Left ventricle myocardium inferior (tissue), 1 donor: Measurements from ENCODE around the gene ISCA2. TPM values are rescaled to one million over a fixed set of nuclear protein-coding genes. Genes with fewer than 3 reads are reported as not detected.
"Not testable (repeated sequence)": the region's sequence is repeated elsewhere in the genome, so short reads cannot be mapped to it uniquely, and the experiment has no call there.

Experiments
- DNase-seq: peaks from one replicate; pipeline ENCODE4 v3.0.0-alpha.2; 2020
- H3K27ac ChIP-seq: fragments of 200-600 bp; replicated peaks from 2 replicates; pipeline ENCODE4 v1.8.0; 2021
- H3K27me3 ChIP-seq: fragments of 200-600 bp; 2 replicates; pipeline ENCODE4 v1.8.0; 2021; ENCODE audit warnings: low read depth
- H3K36me3 ChIP-seq: fragments of 200-600 bp; 2 replicates; pipeline ENCODE4 v1.8.0; 2021
- H3K4me1 ChIP-seq: fragments of 200-600 bp; 2 replicates; pipeline ENCODE4 v1.8.0; 2021
- H3K4me3 ChIP-seq: fragments of 200-600 bp; 2 replicates; pipeline ENCODE4 v1.8.0; 2021; ENCODE audit warnings: mild to moderate bottlenecking, moderate library complexity
- H3K9me3 ChIP-seq: fragments of 200-600 bp; replicated peaks from 2 replicates; pipeline ENCODE4 v1.8.0; 2021
- CTCF ChIP-seq: fragments of 200-600 bp; IDR thresholded peaks from 2 replicates; pipeline ENCODE4 v1.8.0; 2021; ENCODE audit warnings: antibody characterized with exemption, mild to moderate bottlenecking, borderline replicate concordance
- intact Hi-C: fragments of 100-400 bp; cut with micrococcal nuclease; formaldehyde crosslinking; loops from one replicate; pipeline ENCODE4 v1.11.0; 2022
- total RNA-seq: library from RNA; stranded (reverse); fragmentation: NEBNext Ultra II Directional; extraction: Animal tissue kit (Norgen Biotek cat#: 25700); gene quantifications from one replicate; pipeline ENCODE4 v1.2.1, GENCODE V29; 2021
- donor health status: DM: no; HTN: yes; CAD: no; lungs with severe emphysema.

ISCA2 gene
- total RNA-seq, 1 donor from 2014 or later: 45.8 TPM

GRCh38 chr14:74528886-74529285 is 35.3 kb downstream of the ISCA2 start:
- TF ChIP-seq CTCF: no peak
- Histone ChIP-seq H3K9me3 (no peaks in the 10 kb centered on the region), H3K4me3 (no peak overlapping the region), H3K27me3 (no peaks in the 10 kb centered on the region), H3K4me1 (no peaks in the 10 kb centered on the region), H3K36me3 (no peaks in the 10 kb centered on the region), H3K27ac (no peak overlapping the region)
- intact Hi-C loops: no loop called here
- DNase-seq: no peak

GRCh38 chr14:74531006-74531405 is 37.4 kb downstream of the ISCA2 start:
- Histone ChIP-seq H3K4me3 (no peak overlapping the region), H3K27ac (no peak overlapping the region), H3K36me3 (no peaks in the 10 kb centered on the region), H3K9me3 (no peaks in the 10 kb centered on the region), H3K4me1 (no peaks in the 10 kb centered on the region), H3K27me3 (no peaks in the 10 kb centered on the region)
- TF ChIP-seq CTCF: no peak
- no peak for DNase-seq
- intact Hi-C loops: no loop called here

- intact Hi-C loops: no loop called here
- peak; percentile 52 for TF ChIP-seq CTCF
- H3K9me3 ChIP-seq: no peaks in the 10 kb centered on the region
- H3K27me3 ChIP-seq: no peaks in the 10 kb centered on the region
- H3K27ac ChIP-seq: no peak overlapping the region
- no peaks in the 10 kb centered on the region for H3K36me3 ChIP-seq
- DNase-seq: peak; percentile 33
- no peaks in the 10 kb centered on the region for H3K4me1 ChIP-seq
- no peak overlapping the region for H3K4me3 ChIP-seq
Measured at GRCh38 chr14:74531467-74531866, 37.9 kb downstream of the ISCA2 start.

- Histone ChIP-seq H3K4me3 (no peak overlapping the region), H3K9me3 (no peaks in the 10 kb centered on the region), H3K27me3 (no peaks in the 10 kb centered on the region), H3K27ac (no peak overlapping the region), H3K36me3 (no peaks in the 10 kb centered on the region), H3K4me1 (no peaks in the 10 kb centered on the region)
- TF ChIP-seq CTCF: no peak
- intact Hi-C loops: no loop called here
- no peak for DNase-seq
Measured at GRCh38 chr14:74532246-74532645, 38.7 kb downstream of the ISCA2 start.

- Histone ChIP-seq H3K4me1 (no peaks in the 10 kb centered on the region), H3K27me3 (no peaks in the 10 kb centered on the region), H3K9me3 (no peaks in the 10 kb centered on the region), H3K36me3 (no peaks in the 10 kb centered on the region), H3K4me3 (no peak overlapping the region), H3K27ac (no peak overlapping the region)
- no peak for TF ChIP-seq CTCF
- intact Hi-C loops: no loop called here
- no peak for DNase-seq
Measured at GRCh38 chr14:74533576-74533975, 40.0 kb downstream of the ISCA2 start.

- Histone ChIP-seq H3K4me3 (no peak overlapping the region), H3K36me3 (no peaks in the 10 kb centered on the region), H3K4me1 (no peaks in the 10 kb centered on the region), H3K9me3 (no peaks in the 10 kb centered on the region), H3K27me3 (no peaks in the 10 kb centered on the region), H3K27ac (no peak overlapping the region)
- TF ChIP-seq CTCF: no peak
- no peak for DNase-seq
- intact Hi-C loops: no loop called here
Measured at GRCh38 chr14:74535756-74536325, 42.3 kb downstream of the ISCA2 start.

GRCh38 chr14:74536336-74536735 is 42.8 kb downstream of the ISCA2 start:
- intact Hi-C loops, H3K27ac ChIP-seq, H3K9me3 ChIP-seq, H3K4me3 ChIP-seq, H3K4me1 ChIP-seq, H3K36me3 ChIP-seq, H3K27me3 ChIP-seq, DNase-seq: not testable (repeated sequence)
